Parathyroid adenoma (tissue), 2 donors: ENCODE data around the gene DVL2.
"Not testable (repeated sequence)": the region's sequence is repeated elsewhere in the genome, so short reads cannot be mapped to it uniquely, and the experiment has no call there.

Experiments
- H2AFZ ChIP-seq: fragments of 300-600 bp; sonication (generic); one replicate; pipeline ENCODE4 v1.7.0; 2017; ENCODE audit warnings: antibody characterized with exemption, mild to moderate bottlenecking
- H3K27ac ChIP-seq: fragments of 300-600 bp; sonication (generic); one replicate; pipeline ENCODE4 v1.7.0; 2017
- H3K27me3 ChIP-seq: fragments of 300-600 bp; sonication (generic); one replicate; pipeline ENCODE4 v1.7.0; 2017; ENCODE audit warnings: low read length; ENCODE audit not compliant: control insufficient read depth, insufficient read depth
- H3K36me3 ChIP-seq: fragments of 300-600 bp; sonication (generic); one replicate; pipeline ENCODE4 v1.7.0; 2017; ENCODE audit warnings: low read length; ENCODE audit not compliant: control insufficient read depth, insufficient read depth
- H3K4me1 ChIP-seq: fragments of 300-600 bp; sonication (generic); one replicate; pipeline ENCODE4 v1.7.0; 2017; ENCODE audit warnings: control low read depth
- H3K4me2 ChIP-seq: fragments of 300-600 bp; sonication (generic); one replicate; pipeline ENCODE4 v1.7.0; 2017; ENCODE audit warnings: low read length
- H3K4me3 ChIP-seq: fragments of 300-600 bp; sonication (generic); one replicate; pipeline ENCODE4 v1.7.0; 2017; ENCODE audit warnings: low read depth, low read length
- H3K79me2 ChIP-seq: fragments of 300-600 bp; sonication (generic); one replicate; pipeline ENCODE4 v1.7.0; 2017; ENCODE audit warnings: control low read depth
- H3K9ac ChIP-seq: fragments of 300-600 bp; sonication (generic); one replicate; pipeline ENCODE4 v1.7.0; 2017; ENCODE audit warnings: mild to moderate bottlenecking
- H3K9me3 ChIP-seq: fragments of 300-600 bp; sonication (generic); one replicate; pipeline ENCODE4 v1.7.0; 2017; ENCODE audit warnings: low read length; ENCODE audit not compliant: control insufficient read depth
- TF ChIP-seq, protein P1 (sequence below): fragments of 300-600 bp; sonication (generic); IDR thresholded peaks from one replicate; pipeline ENCODE4 v1.7.0; 2017; ENCODE audit warnings: antibody characterized with exemption, mild to moderate bottlenecking
- donor health status: primary hyperparathyroidism.

The DVL2 gene

GRCh38 chr17:7184091-7184488, 50.2 kb downstream of the DVL2 start:
- Histone ChIP-seq H3K36me3 (no peaks in the 10 kb centered on the region), H3K27me3 (no peaks in the 10 kb centered on the region), H2AFZ (no peak overlapping the region), H3K9ac (no peak overlapping the region), H3K4me2 (no peak overlapping the region), H3K79me2 (no peaks in the 10 kb centered on the region), H3K9me3 (no peaks in the 10 kb centered on the region), H3K4me3 (no peak overlapping the region), H3K27ac (no peak overlapping the region), H3K4me1 (no peaks in the 10 kb centered on the region)
- TF ChIP-seq, protein P1, sequence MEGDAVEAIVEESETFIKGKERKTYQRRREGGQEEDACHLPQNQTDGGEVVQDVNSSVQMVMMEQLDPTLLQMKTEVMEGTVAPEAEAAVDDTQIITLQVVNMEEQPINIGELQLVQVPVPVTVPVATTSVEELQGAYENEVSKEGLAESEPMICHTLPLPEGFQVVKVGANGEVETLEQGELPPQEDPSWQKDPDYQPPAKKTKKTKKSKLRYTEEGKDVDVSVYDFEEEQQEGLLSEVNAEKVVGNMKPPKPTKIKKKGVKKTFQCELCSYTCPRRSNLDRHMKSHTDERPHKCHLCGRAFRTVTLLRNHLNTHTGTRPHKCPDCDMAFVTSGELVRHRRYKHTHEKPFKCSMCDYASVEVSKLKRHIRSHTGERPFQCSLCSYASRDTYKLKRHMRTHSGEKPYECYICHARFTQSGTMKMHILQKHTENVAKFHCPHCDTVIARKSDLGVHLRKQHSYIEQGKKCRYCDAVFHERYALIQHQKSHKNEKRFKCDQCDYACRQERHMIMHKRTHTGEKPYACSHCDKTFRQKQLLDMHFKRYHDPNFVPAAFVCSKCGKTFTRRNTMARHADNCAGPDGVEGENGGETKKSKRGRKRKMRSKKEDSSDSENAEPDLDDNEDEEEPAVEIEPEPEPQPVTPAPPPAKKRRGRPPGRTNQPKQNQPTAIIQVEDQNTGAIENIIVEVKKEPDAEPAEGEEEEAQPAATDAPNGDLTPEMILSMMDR, result no peak

- no peak overlapping the region for H3K27ac ChIP-seq
- no peaks in the 10 kb centered on the region for H3K79me2 ChIP-seq
- H3K27me3 ChIP-seq, result no peaks in the 10 kb centered on the region
- H3K4me3 ChIP-seq, result no peak overlapping the region
- no peak overlapping the region for H2AFZ ChIP-seq
- no peaks in the 10 kb centered on the region for H3K36me3 ChIP-seq
- H3K4me1 ChIP-seq, result no peaks in the 10 kb centered on the region
- no peak overlapping the region for H3K9ac ChIP-seq
- TF ChIP-seq, protein P1, result no peak
- no peak overlapping the region for H3K4me2 ChIP-seq
- H3K9me3 ChIP-seq, result no peaks in the 10 kb centered on the region
Measured at GRCh38 chr17:7183433-7184090, 50.8 kb downstream of the DVL2 start.

- not testable (repeated sequence) for H3K4me1 ChIP-seq, H3K79me2 ChIP-seq, H3K4me2 ChIP-seq, H2AFZ ChIP-seq, H3K9ac ChIP-seq, H3K36me3 ChIP-seq, H3K27me3 ChIP-seq, H3K9me3 ChIP-seq, H3K4me3 ChIP-seq, H3K27ac ChIP-seq
Measured at GRCh38 chr17:7182101-7182500, 52.2 kb downstream of the DVL2 start.

- H3K9ac ChIP-seq, result no peak within 1 kb of the TSS
- peak within 1 kb of the TSS; percentile 71 for H3K4me3 ChIP-seq
- peaks cover 16% of the 10 kb centered on the region for H3K4me1 ChIP-seq
- no peaks in the 10 kb centered on the region for H3K27me3 ChIP-seq
- H3K27ac ChIP-seq, result no peak within 1 kb of the TSS
- no peaks in the 10 kb centered on the region for H3K79me2 ChIP-seq
- TF ChIP-seq, protein P1, result no peak
- peak within 1 kb of the TSS; percentile 95 for H3K4me2 ChIP-seq
- no peaks in the 10 kb centered on the region for H3K9me3 ChIP-seq
- H3K36me3 ChIP-seq, result no peaks in the 10 kb centered on the region
- peak within 1 kb of the TSS; percentile 86 for H2AFZ ChIP-seq
Measured at GRCh38 chr17:7179317-7180254, 54.7 kb downstream of the DVL2 start, which contains the start of gene ASGR1. Gene ASGR1, minus strand, starts transcription at chr17:7179370. Its CDS starts 807 bp downstream, at chr17:7178563.

- no peaks in the 10 kb centered on the region for H3K36me3 ChIP-seq
- no peak overlapping the region for H3K4me3 ChIP-seq
- H3K27ac ChIP-seq, result no peak overlapping the region
- H3K9me3 ChIP-seq, result no peaks in the 10 kb centered on the region
- no peak overlapping the region for H3K4me2 ChIP-seq
- no peaks in the 10 kb centered on the region for H3K27me3 ChIP-seq
- no peak overlapping the region for H3K9ac ChIP-seq
- H3K4me1 ChIP-seq, result peaks cover 16% of the 10 kb centered on the region
- TF ChIP-seq, protein P1, result no peak
- H3K79me2 ChIP-seq, result no peaks in the 10 kb centered on the region
- no peak overlapping the region for H2AFZ ChIP-seq
Measured at GRCh38 chr17:7178973-7179316, 55.4 kb downstream of the DVL2 start.
